GM12878 (cell line): Measurements from ENCODE around the gene CTCFL.

Experiments
- CBX5 ChIP-seq: sonication (generic); IDR thresholded peaks from 2 replicates; pipeline ENCODE4 v1.6.1; 2016; ENCODE audit warnings: low read depth, moderate library complexity, mild to moderate bottlenecking, inconsistent platforms
- CEBPB ChIP-seq, 2 experiments: fragments of 150-350 bp in 1 of 2; IDR thresholded peaks; 2 replicates each; pipeline ENCODE4 v1.6.1; 2012 to 2014; ENCODE audit warnings: low read depth in 2 of 2, low read length in 2 of 2, borderline replicate concordance in 1 of 2, inconsistent platforms in 1 of 2
- FOXM1 ChIP-seq: IDR thresholded peaks from 2 replicates; pipeline ENCODE4 v1.6.1; 2012; ENCODE audit warnings: low read depth, mild to moderate bottlenecking, inconsistent platforms, low read length, moderate library complexity
- MEF2A ChIP-seq: IDR thresholded peaks from 2 replicates; pipeline ENCODE4 v1.6.1; 2011; ENCODE audit warnings: low read depth, mild to moderate bottlenecking, low read length, moderate library complexity; ENCODE audit not compliant: insufficient read depth
- RAD21 ChIP-seq: IDR thresholded peaks from 2 replicates; pipeline ENCODE4 v1.6.1; 2011; ENCODE audit warnings: mild to moderate bottlenecking, low read depth, low read length, moderate library complexity; ENCODE audit not compliant: insufficient read depth
- SIN3A ChIP-seq: IDR thresholded peaks from 2 replicates; pipeline ENCODE4 v1.6.1; 2012; ENCODE audit warnings: low read depth, low read length, improper control_type of control experiment
- SRF ChIP-seq, 2 experiments: IDR thresholded peaks; 2 replicates each; pipeline ENCODE4 v1.6.1; 2011; ENCODE audit warnings: low read depth in 2 of 2, low read length in 2 of 2, mild to moderate bottlenecking in 1 of 2, moderate library complexity in 1 of 2
- ZNF24 ChIP-seq: fragments of 450-650 bp; IDR thresholded peaks from 2 replicates; pipeline ENCODE4 v1.6.1; 2017; ENCODE audit warnings: antibody characterized with exemption, mild to moderate bottlenecking
- ZNF274 ChIP-seq: IDR thresholded peaks from one replicate; pipeline ENCODE4 v1.8.0; 2011; ENCODE audit not compliant: insufficient read length, insufficient read depth
- TF ChIP-seq, protein P1 (sequence below), 3 experiments: IDR thresholded peaks in 2 of 3; conservative IDR thresholded peaks in 1 of 3; 2 replicates each; pipeline ENCODE4 v1.5.1; 2011; ENCODE audit warnings: low read depth in 3 of 3, low read length in 3 of 3, mild to moderate bottlenecking in 3 of 3, control low read depth in 2 of 3, moderate library complexity in 2 of 3, inconsistent platforms in 1 of 3, mixed read lengths in 1 of 3; ENCODE audit not compliant: control insufficient read depth in 2 of 3, insufficient read depth in 1 of 3; ENCODE audit errors: extremely low read depth in 1 of 3
- TF ChIP-seq, protein P2 (sequence below): IDR thresholded peaks from 2 replicates; pipeline ENCODE4 v1.6.1; 2012; ENCODE audit warnings: mild to moderate bottlenecking, low read depth, low read length

DNA sequence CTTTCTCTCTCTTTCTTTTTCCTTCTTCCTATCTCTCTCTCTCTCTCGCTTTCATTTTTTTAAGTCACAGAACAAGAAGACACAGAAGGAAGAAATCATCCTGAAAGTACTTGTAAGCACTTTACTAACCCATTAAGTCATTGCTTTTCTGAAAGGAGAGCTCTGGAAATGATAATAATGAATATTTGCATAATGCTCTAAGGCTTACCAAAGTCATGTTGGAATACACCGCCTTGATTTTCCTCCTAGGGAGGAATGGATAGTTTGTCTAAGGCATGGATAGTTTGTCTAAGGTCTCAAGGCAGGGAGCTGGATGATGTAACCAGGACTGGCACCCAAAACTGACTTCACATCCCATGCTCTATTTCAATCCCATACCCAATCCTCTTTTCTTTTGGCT lies 12.9 kb upstream of the CTCFL start:
- TF ChIP-seq FOXM1: no peak
- no peak for TF ChIP-seq CBX5
- TF ChIP-seq, protein P1, sequence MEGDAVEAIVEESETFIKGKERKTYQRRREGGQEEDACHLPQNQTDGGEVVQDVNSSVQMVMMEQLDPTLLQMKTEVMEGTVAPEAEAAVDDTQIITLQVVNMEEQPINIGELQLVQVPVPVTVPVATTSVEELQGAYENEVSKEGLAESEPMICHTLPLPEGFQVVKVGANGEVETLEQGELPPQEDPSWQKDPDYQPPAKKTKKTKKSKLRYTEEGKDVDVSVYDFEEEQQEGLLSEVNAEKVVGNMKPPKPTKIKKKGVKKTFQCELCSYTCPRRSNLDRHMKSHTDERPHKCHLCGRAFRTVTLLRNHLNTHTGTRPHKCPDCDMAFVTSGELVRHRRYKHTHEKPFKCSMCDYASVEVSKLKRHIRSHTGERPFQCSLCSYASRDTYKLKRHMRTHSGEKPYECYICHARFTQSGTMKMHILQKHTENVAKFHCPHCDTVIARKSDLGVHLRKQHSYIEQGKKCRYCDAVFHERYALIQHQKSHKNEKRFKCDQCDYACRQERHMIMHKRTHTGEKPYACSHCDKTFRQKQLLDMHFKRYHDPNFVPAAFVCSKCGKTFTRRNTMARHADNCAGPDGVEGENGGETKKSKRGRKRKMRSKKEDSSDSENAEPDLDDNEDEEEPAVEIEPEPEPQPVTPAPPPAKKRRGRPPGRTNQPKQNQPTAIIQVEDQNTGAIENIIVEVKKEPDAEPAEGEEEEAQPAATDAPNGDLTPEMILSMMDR (IDR thresholded peaks at IDR 0.05 in 2 of 3, conservative IDR thresholded peaks at IDR 0.05 in 1 of 3; ENCODE audit: control insufficient read depth in 2 of 3, extremely low read depth in 1 of 3, insufficient read depth in 1 of 3, low read depth in 3 of 3, low read length in 3 of 3): no peak
- no peak for TF ChIP-seq RAD21
- no peak for TF ChIP-seq SIN3A
- TF ChIP-seq, protein P2, sequence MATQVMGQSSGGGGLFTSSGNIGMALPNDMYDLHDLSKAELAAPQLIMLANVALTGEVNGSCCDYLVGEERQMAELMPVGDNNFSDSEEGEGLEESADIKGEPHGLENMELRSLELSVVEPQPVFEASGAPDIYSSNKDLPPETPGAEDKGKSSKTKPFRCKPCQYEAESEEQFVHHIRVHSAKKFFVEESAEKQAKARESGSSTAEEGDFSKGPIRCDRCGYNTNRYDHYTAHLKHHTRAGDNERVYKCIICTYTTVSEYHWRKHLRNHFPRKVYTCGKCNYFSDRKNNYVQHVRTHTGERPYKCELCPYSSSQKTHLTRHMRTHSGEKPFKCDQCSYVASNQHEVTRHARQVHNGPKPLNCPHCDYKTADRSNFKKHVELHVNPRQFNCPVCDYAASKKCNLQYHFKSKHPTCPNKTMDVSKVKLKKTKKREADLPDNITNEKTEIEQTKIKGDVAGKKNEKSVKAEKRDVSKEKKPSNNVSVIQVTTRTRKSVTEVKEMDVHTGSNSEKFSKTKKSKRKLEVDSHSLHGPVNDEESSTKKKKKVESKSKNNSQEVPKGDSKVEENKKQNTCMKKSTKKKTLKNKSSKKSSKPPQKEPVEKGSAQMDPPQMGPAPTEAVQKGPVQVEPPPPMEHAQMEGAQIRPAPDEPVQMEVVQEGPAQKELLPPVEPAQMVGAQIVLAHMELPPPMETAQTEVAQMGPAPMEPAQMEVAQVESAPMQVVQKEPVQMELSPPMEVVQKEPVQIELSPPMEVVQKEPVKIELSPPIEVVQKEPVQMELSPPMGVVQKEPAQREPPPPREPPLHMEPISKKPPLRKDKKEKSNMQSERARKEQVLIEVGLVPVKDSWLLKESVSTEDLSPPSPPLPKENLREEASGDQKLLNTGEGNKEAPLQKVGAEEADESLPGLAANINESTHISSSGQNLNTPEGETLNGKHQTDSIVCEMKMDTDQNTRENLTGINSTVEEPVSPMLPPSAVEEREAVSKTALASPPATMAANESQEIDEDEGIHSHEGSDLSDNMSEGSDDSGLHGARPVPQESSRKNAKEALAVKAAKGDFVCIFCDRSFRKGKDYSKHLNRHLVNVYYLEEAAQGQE: no peak
- TF ChIP-seq SRF (IDR thresholded peaks at IDR 0.05; ENCODE audit: low read depth in 2 of 2, low read length in 2 of 2): no peak
- TF ChIP-seq ZNF274: no peak
- TF ChIP-seq CEBPB (IDR thresholded peaks at IDR 0.05; ENCODE audit: borderline replicate concordance in 1 of 2, low read depth in 2 of 2, low read length in 2 of 2): no peak
- no peak for TF ChIP-seq ZNF24
- no peak for TF ChIP-seq MEF2A
